Fibroblast of upper back skin (primary cell): ENCODE measurements around the gene PAEP.

Experiments
- DNase-seq: peaks from one replicate; pipeline ENCODE4 v3.0.0-alpha.2; 2013

PAEP gene

GRCh38 chr9:135551456-135551855 lies 10.1 kb upstream of the PAEP start:
- DNase-seq: no peak

- no peak for DNase-seq
These were observed 9.4 kb upstream of the PAEP start for GRCh38 chr9:135552021-135552697.

GRCh38 chr9:135552698-135553171 lies 8.8 kb upstream of the PAEP start:
- no peak for DNase-seq

- no peak for DNase-seq
These were observed 6.8 kb upstream of the PAEP start for GRCh38 chr9:135554718-135555117.

GRCh38 chr9:135555203-135555602 lies 6.4 kb upstream of the PAEP start:
- no peak for DNase-seq

GRCh38 chr9:135555910-135556309 lies 5.6 kb upstream of the PAEP start:
- DNase-seq: no peak

GRCh38 chr9:135559606-135560005 lies 1.9 kb upstream of the PAEP start:
- DNase-seq: no peak

GRCh38 chr9:135562235-135562745 lies 734 bp downstream of the PAEP start:
- DNase-seq: no peak

GRCh38 chr9:135563039-135563476 lies 1.5 kb downstream of the PAEP start:
- no peak for DNase-seq

- no peak for DNase-seq
These were observed 2.3 kb downstream of the PAEP start for GRCh38 chr9:135563858-135564257.

- DNase-seq: no peak
These were observed 3.6 kb downstream of the PAEP start for GRCh38 chr9:135565141-135565628.

- no peak for DNase-seq
These were observed 4.1 kb downstream of the PAEP start for GRCh38 chr9:135565636-135566035.

GRCh38 chr9:135566552-135566951 lies 5.0 kb downstream of the PAEP start:
- DNase-seq: no peak

- DNase-seq: no peak
These were observed 5.8 kb downstream of the PAEP start for GRCh38 chr9:135567311-135567710.

GRCh38 chr9:135568026-135568425 lies 6.5 kb downstream of the PAEP start:
- DNase-seq: no peak

- DNase-seq: no peak
These were observed 8.9 kb downstream of the PAEP start for GRCh38 chr9:135570456-135570855.

- no peak for DNase-seq
These were observed 10.7 kb downstream of the PAEP start for GRCh38 chr9:135572233-135572632.

GRCh38 chr9:135573124-135573523 lies 11.6 kb downstream of the PAEP start:
- no peak for DNase-seq

- no peak for DNase-seq
These were observed 12.8 kb downstream of the PAEP start for GRCh38 chr9:135574331-135574730.

GRCh38 chr9:135574943-135575342 lies 13.4 kb downstream of the PAEP start:
- DNase-seq: no peak

GRCh38 chr9:135575995-135576631 lies 14.6 kb downstream of the PAEP start:
- DNase-seq: no peak

GRCh38 chr9:135577256-135577655 lies 15.7 kb downstream of the PAEP start:
- no peak for DNase-seq

GRCh38 chr9:135579356-135579755 lies 17.8 kb downstream of the PAEP start:
- DNase-seq: no peak
